Measurements from ENCODE around the gene FAM219B.

Gene FAM219B

DNA sequence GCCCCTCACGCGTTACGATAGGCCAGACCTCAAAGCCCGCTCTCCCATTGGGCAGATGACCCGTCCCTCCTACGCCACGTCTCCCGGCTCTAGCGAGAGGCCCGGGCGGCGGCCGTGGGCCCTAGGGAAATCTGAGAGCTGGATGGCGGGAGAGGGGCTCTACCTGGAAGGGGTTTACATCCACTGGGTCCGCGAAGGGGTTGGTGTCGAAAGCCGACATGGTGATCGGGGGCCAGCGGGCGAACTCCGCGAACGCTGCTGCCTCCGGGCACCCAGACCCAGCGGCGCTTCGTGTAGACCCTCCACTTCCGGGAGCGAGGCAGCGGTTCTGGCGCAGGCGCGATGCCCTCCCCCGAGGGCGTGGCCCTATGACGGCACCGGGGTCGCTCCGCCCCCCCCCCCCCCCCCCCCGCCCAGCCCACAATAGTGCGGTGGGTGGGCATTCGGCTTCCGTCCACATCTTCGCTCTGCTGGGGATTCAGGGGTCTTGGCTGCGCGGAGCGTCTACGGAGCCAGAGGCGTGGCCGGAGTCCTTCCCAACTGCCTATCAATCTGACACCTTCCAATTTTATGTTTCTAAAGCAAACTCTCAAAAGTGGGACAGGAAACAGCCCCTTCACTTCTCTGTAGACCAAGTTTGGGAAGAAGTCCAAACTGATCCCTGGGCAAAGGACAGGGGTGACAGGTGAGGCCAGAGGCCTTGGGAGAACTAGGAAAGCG is 33.5 kb downstream of the FAM219B start, which contains the start of gene SCAMP2:
Gene SCAMP2 (minus strand): TSS at position 330 of the 720 bp plus-strand sequence. CDS start 110 bp downstream, at position 220.
- DNase-seq (ENCODE audit: low read depth), result peak; percentile 81

DNA sequence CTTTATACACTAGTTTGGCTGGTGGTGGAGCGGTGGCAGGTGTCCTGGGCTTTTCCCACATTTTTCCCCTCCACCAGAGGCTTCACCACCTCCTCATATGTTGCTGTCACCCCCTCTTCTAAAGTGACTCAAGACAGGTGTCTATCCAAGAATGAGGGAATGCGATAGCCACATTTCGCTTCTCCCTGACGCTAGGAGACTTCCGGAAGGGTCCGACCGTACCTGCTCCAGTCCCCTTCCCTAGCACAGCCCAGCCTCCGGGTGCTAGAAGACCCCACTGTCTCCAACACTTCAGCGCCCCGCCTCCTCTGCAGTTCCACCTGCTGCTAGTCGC is 34.0 kb downstream of the FAM219B start:
- DNase-seq (ENCODE audit: low read depth), result no peak

GRCh38 chr15:74870436-74871215 is 36.0 kb downstream of the FAM219B start:
- DNase-seq (ENCODE audit: low read depth), result no peak

GRCh38 chr15:74869726-74870407 is 36.8 kb downstream of the FAM219B start:
- no peak for DNase-seq (ENCODE audit: low read depth)

DNA sequence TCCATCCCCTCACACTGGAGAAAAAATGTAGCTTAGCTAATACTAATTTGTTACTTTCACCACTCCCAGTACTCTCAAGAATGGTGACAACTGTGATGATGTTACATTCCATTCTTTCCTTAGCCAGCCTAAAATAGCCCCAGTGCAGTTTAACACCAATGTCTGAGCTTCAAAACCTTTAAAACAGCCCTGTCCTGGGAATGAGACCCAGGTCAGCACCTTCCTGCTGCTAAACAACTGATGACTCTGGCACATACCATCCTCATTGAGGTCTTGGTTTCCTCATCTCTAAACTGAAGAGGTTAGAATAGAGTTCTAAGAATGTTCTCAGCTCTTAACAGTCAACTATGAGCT is 37.3 kb downstream of the FAM219B start:
- no peak for DNase-seq (ENCODE audit: low read depth)

- DNase-seq (ENCODE audit: low read depth), result no peak
Observed at GRCh38 chr15:74868059-74868458, 38.6 kb downstream of the FAM219B start.

- no peak for DNase-seq (ENCODE audit: low read depth)
Observed at GRCh38 chr15:74867466-74868038, 39.1 kb downstream of the FAM219B start.

GRCh38 chr15:74866090-74866489 is 40.6 kb downstream of the FAM219B start:
- DNase-seq (ENCODE audit: low read depth), result no peak

DNA sequence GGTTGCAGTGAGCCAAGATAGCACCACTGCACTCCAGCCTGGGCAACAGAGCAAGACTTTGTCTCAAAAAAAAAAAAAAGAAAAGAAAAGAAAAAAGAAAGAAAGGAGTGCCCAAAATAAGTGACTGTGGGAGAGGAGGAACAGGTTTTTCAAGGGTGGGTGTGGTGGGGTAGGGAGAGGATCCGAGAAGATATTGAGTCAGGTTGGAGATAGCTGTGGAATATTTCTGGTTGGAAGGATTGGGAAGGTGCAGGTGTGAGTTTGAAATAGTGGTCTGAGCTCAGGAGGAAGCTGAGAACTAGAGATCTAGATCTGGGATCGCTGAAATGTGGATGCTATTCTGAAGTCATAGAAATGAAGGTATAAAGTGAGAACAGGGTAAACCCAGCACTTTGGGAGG is 41.3 kb downstream of the FAM219B start:
- DNase-seq (ENCODE audit: low read depth), result no peak

- DNase-seq (ENCODE audit: low read depth), result no peak
Observed at GRCh38 chr15:74864296-74864695, 42.4 kb downstream of the FAM219B start.

DNA sequence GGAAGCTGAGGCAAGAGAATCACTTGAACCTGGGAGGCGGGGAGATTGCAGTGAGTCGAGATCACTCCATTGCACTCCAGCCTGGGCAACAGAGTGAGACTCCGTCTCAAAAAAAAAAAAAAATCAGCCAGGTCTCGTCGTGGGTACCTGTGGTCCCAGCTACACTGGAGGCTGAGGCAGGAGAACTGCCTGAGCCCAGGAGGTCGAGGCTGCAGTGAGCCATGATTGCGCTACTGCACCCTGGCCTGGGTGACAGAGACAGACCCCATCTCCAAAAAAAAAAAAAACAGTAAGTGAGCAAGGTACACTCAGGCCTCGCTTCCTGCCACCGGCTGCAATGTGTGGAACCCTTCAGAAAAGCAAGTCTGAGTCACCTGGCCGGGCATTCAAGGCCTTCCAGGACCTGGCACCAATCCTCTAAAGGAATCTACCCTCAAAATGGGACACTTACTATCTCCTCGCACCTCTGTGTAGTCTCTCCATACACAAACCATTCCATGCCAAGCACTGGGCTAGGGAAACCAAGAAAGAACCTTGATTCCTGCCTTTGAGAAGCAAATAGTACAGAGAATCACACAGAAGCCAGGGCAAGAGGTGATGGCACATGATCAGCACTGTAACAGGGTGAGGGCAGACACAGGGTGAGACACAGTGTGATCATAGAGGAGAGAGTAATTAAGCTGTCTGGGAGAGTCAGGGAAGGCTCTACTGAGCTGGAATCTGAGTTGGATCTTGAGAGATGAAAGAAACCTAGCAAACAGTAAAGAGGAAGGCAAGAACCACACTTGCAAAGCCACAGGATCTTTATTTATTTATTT is 43.2 kb downstream of the FAM219B start:
- DNase-seq (ENCODE audit: low read depth), result no peak

DNA sequence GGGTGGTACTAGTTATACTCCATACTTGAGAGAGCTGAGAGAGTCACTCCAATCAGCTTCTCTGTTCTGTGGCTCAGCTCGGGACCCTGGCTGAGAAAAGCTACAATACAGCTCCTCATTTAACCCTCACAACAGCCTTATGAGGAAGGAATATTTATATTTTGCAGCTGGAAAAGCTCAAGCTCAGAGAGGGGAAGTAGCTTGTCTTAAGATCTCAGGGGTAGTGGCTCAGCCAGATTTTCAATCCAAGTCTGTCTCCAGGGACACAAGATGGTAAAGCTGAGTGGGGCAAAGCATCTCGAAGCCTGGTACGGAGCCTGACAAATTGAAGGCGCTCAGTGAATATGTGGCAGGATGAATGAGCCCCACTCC is 48.3 kb downstream of the FAM219B start:
- DNase-seq (ENCODE audit: low read depth), result no peak

DNA sequence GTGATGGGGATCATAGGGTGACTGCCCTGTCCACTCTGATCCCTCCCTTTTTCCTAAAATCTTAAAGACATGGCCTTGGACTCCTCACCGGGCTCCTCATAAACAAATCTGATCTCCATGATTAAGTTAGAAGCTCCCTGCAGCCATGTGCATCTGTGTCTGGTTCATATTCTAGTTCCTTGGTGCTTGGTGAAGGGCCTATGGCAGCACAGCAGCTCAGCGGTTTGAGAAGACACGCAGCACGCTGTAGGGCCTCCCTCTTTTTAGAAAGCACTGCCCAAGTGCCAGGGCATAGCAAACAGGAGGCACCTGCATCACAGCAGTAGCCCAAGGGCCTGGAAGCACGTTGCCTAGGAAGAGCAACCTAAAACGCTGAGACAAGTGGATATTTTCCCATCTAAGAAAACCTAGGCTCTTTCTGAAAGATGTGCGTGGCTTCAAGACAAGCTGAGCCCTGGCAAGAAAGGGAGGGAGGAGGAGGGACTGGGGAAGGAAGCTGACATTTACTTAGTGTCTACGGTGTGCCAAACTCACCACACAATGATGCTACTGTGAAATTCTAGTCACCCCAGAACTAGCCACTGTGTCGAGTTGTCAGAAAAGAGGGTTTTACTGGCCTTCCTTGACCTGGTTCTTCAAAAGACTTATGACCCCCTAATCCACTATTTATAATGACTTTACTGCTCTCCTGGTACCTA is 48.8 kb downstream of the FAM219B start:
- no peak for DNase-seq (ENCODE audit: low read depth)

GRCh38 chr15:74857082-74857655 is 49.5 kb downstream of the FAM219B start:
- DNase-seq (ENCODE audit: low read depth), result no peak

DNA sequence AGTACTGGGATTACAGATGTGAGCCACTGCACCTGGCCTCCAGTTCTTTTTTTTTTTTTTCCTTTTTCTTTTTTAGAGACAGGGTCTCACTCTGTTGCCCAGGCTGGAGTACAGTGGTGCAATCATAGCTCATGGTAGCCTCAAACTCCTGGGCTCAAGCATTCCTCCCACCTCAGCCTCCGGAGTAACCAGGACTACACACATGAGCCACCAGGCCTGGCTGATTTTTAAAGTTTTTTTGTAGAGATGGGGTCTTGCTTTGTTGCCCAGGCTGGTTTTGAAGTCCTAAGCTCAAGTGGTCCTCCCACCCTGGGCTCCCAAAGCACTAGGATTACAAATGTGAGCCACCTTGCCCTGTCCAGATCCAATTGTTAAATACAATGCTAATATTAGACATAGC is 50.1 kb downstream of the FAM219B start:
- DNase-seq (ENCODE audit: low read depth), result no peak

DNA sequence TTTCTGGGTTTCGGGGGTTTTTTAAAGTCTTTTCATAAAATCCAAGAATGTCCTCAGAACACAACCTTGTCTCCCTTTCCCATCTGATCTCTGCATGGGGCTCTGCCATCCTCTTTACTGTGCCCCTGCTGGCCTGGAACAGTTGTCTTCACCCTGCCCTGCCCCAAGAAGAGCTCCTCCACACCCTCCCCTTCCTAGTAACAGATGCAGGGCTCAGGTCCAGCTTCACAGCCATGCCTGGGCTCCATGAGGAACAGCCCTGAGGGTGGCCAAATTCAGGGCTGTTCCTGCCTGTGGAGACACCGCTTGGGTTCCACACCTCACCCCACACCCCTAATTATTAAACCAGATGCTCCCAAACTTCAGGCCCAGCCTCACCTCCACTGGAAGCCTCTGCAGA is 50.8 kb downstream of the FAM219B start:
- no peak for DNase-seq (ENCODE audit: low read depth)

- no peak for DNase-seq (ENCODE audit: low read depth)
Observed at GRCh38 chr15:74854453-74855022, 52.1 kb downstream of the FAM219B start.

DNA sequence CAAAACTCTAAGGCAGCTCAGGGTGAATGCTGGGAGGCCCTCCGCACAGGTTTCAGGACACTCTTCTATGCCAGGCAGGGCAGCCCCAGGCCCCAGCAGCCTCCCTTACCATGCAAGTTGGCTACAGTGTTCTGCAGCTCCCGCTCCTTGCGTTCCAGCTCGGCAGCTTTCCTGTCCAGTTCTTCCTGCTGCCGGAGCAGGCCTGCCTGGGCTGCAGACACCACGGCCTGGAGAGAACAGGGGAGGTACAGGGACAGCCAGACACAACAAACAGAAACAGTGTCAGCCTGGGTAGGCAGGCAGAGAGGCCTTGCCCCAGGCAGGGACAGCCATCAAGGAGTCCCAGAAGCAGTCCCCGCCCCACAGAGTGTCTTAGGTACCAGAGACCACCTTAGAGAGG is 54.7 kb downstream of the FAM219B start:
- no peak for DNase-seq (ENCODE audit: low read depth)

DNA sequence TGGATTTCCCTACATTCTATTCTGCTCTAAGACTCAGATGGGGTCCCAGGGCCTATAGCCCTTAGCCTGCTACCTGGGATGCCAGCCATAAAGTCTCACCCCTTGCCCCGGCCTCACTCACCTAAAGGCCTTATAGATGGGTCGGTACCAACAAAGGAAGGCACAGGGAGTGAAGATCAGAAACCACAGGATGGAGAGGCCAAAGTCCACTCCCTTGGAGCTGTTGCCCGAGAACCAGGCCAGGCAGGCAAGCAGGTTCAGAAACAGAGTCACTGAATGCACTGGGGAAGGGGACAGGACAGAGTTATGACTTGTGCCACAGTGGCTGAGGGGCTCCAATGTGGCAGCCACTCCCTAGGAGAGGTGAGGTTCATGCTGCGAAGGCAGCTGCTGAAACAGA is 56.3 kb downstream of the FAM219B start:
- DNase-seq (ENCODE audit: low read depth), result no peak

All from stimulated activated CD8-positive, alpha-beta memory T cell treated with anti-CD3 and anti-CD28 coated beads, Interleukin-4, amount 100 ng/mL, for 24 hours (primary cell).